Measurements from ENCODE around the gene TSKS. TPM values are rescaled to one million over a fixed set of nuclear protein-coding genes. Genes with fewer than 3 reads are reported as not detected.

TSKS gene
- total RNA-seq, 1 experiment from 2014 or later, result 0.76 TPM

GRCh38 chr19:49802836-49803528, 39.9 kb upstream of the TSKS start:
- no peak overlapping the region for H2AFZ ChIP-seq (ENCODE audit: low read depth, low read length, poor library complexity, severe bottlenecking)
- H3K9ac ChIP-seq (ENCODE audit: low read length), result no peak overlapping the region
- H3K9me3 ChIP-seq (ENCODE audit: control insufficient read depth in 1 of 2, insufficient read depth in 1 of 2, low read depth in 1 of 2, low read length in 2 of 2), result no peaks in the 10 kb centered on the region
- peaks cover 9 to 19% of the 10 kb centered on the region in 2 experiments for H3K36me3 ChIP-seq (ENCODE audit: control insufficient read depth in 1 of 2, insufficient read depth in 2 of 2, low read length in 2 of 2)
- no peak overlapping the region for H3K4me2 ChIP-seq (ENCODE audit: low read length)
- TF ChIP-seq RAD21 (IDR thresholded peaks at IDR 0.05; ENCODE audit: low read depth) (no peak), ZBTB33 (IDR thresholded peaks at IDR 0.05; ENCODE audit: extremely low read depth, insufficient replicate concordance, low read length) (no peak), FOSL1 (IDR thresholded peaks at IDR 0.05; ENCODE audit: low read depth) (no peak), POLR2AphosphoS5 (IDR thresholded peaks at IDR 0.05; ENCODE audit: low read depth, low read length) (no peak), EGR1 (IDR thresholded peaks at IDR 0.05; ENCODE audit: low read depth) (no peak), POLR2A (IDR thresholded peaks at IDR 0.05; ENCODE audit: borderline replicate concordance, extremely low read depth, insufficient read depth, insufficient read length) (no peak), MAX (IDR thresholded peaks at IDR 0.05) (no peak), TCF7L2 (IDR thresholded peaks at IDR 0.05; ENCODE audit: borderline replicate concordance, extremely low read depth, insufficient read depth, insufficient read length) (no peak), REST (IDR thresholded peaks at IDR 0.05; ENCODE audit: low read depth) (no peak), YY1 (IDR thresholded peaks at IDR 0.05; ENCODE audit: extremely low read depth, insufficient replicate concordance, low read depth, low read length) (no peak), SP1 (IDR thresholded peaks at IDR 0.05; ENCODE audit: low read depth) (no peak)
- no peak overlapping the region for H3K27ac ChIP-seq (ENCODE audit: low read depth, low read length)
- RAD21 ChIA-PET (ENCODE audit: low non-redundant PET in 1 of 2, low total read pairs in 2 of 2, uncharacterized antibody in 2 of 2, unreplicated experiment in 2 of 2), result no interaction called here
- intact Hi-C loops (cut with micrococcal nuclease), result no loop called here
- CTCF ChIA-PET, result no interaction called here
- H3K4me3 ChIP-seq (replicated peaks in 1 of 2; ENCODE audit: low read depth in 1 of 2, low read length in 2 of 2), result no peak overlapping the region
- no peaks in the 10 kb centered on the region for H3K79me2 ChIP-seq (ENCODE audit: insufficient read depth, low read length)
- H4K20me1 ChIP-seq (ENCODE audit: insufficient read depth), result no peaks in the 10 kb centered on the region
- BruUV-seq (replicated peaks), result no TSS peak
- ATAC-seq (no peak), DNase-seq (ENCODE audit: low read depth, low spot score) (no peak)
- no peaks in the 10 kb centered on the region for H3K27me3 ChIP-seq (ENCODE audit: insufficient read depth, low read length)
- no peaks in the 10 kb centered on the region for H3K9me2 ChIP-seq (ENCODE audit: insufficient read depth)
- POLR2A ChIA-PET, result no interaction called here
- H3K4me1 ChIP-seq (ENCODE audit: control insufficient read depth in 1 of 2, insufficient read depth in 2 of 2, low read length in 2 of 2), result peaks cover 4 to 16% of the 10 kb centered on the region in 2 experiments; a peak in 3 of 4 replicates
